Midbrain (tissue), 1 donor: ENCODE measurements around the gene NCOA5.
"Not testable (repeated sequence)": the region's sequence is repeated elsewhere in the genome, so short reads cannot be mapped to it uniquely, and the experiment has no call there.

ENCODE experiments used
- DNase-seq: peaks from one replicate; lab custom pipeline; 2025; lab: John Stamatoyannopoulos, UW

NCOA5 gene

DNA sequence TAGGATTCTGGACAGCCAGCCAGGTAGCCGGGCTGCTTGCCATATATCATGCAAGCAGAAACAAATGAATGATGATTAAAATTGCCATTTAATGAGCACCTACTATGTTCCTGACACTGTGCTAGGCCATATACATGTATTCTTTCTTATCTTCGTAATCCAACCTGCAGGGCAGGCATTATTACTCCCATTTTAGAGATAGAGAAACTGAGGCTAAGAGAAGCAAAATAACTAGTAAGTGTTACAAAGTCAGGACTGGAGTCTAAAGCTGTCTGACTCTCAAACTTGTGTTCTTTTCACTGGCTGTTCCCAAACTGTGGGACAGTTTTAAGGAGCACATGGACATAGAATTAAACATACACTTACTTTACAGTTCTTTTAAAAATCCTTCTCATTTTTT, 30.4 kb upstream of the NCOA5 start:
- DNase-seq = no peak

DNA sequence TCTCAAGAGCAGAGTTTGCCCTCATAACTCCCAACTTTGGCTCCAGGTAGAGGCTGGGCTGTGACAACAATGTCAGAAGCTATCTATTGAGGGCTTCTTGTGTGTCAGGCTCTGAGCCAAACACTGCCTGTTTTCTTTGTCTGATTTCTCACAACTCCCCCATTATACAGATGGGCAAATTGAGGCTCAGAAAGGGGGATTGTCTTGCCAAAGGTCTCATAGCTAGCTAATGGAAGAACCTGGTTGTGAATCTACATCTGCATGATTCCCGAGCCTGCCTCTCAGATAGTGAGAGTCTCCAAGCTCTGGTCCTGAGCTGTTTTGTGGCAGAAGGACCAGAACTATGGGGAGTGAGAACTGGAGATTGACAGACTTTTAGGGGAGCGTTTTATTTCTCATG, 29.8 kb upstream of the NCOA5 start:
- DNase-seq = no peak

DNA sequence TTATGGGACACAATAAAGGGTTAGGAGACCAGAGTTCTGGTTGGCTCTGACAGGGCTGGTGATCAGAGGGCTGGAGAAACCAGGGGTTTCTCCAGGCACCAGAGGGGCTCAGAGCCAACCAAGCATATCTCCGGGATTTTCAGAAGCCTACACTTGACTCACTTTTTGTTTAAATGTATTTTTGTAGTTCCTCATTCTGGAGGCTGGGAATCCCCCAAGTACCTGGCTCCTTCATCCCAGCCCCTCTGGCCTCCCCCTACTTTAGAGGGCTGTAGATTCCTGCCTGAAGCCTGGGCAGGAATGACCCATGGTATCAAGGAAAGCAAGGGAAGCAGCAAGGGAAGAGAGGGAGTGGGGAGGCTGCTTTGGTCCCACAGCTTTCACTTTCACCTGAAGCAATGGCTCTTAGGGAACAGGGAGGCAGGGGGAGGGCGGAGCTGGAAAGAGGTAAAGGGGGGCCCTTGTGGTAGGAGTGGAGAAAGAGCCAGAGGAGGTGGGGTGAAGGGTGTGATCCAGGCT, 29.3 kb upstream of the NCOA5 start:
- DNase-seq = no peak

DNA sequence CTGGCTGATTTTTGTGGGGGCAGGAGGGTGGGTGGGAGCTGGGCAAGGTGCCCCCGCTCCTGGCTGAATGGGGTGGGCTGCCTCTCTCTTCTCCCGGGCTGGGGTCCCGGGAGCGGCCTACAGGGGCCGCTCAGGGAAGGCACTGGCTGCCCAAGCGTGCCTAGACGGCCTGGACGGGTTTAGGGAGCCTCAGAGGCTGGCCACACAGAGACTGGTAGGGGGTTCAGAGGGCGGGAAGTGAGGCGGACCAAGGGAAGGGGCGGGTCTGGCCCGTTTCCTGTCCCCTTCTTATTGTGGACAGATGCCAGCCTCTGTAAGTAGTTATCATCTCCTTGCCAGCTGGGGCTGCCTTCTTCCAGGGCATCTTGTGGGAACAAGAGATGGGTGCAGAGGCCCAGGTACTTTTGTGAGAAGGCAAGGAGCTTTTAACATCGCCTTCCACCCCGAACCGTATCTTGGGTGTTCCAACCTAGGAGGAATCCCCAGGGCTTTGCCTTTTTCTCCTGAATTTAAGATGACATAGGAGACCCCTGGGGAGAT, 28.8 kb upstream of the NCOA5 start:
- DNase-seq = no peak

DNA sequence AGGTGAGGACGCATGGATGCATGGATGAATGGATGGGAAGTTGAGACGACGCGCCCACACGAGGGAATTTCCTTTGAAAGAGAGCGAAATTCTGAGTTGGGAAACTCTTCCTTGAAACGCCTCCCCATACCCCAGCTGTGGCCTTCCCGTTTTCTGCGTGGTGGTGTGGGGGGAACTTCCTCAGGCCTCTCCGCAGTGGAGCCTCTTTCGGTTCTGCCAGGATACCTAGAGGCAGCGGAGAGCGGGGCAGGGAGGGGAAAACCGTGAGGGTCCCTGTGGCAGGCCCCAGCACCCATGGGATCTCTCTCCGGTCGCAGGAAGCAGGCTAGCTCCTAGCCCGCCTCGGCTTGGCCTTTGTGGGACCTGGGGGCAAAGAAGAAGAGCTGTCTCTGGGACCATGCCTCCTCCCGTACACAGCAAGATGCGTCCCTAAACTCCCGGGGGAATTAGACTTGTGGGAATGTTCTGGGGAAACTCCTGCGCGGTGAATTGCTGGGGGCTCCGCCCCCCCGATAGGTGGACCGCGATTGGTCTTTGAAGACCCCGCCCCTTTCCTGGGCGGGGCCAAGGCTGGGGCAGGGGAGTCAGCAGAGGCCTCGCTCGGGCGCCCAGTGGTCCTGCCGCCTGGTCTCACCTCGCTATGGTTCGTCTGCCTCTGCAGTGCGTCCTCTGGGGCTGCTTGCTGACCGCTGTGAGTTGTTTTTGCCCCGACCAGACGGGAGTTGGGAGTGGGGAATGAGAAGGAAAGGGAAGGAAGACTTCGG, 28.1 kb upstream of the NCOA5 start, which contains the start of gene CD40:
Gene CD40, plus strand, starts transcription at position 611 of the 764 bp plus-strand sequence. Its CDS starts 30 bp downstream, at position 641.
- DNase-seq = peak; percentile 44

DNA sequence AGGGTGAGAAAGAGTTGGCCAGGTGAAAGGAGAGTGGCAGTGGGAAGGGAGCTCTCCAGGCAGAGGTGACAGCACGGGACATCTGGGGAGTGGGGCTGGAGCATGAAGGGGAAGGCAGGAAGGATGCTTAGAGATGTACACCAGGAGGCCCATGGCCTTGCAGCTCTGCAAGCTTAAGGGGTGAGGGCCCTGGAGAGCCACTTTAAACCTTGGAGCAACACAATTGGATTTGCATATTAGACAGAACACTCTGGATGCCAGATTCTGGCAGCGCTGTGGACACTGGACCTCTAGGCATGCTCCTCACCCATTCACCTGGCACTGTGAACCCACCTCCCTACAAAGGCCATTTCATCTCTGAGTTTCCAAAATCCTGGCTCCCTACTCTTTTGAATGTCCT, 24.7 kb upstream of the NCOA5 start:
- DNase-seq = no peak

DNA sequence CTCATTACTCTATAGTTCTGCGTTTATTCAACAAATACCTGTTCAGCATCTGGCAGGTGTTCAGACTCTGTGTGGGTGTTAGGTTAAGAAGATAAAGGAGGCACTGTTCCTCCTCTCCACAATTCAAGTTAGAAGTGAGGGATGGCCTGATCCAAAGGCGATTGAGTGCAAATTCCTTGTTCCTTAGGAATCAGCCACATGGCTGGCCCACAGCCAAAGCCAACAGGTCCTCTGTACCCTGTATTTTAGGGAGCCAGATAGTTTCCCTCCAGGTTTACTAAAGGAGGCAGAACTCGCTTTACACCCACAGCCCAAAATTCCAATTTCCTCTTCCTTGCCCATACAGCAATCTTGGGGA, 23.3 kb upstream of the NCOA5 start:
- DNase-seq = no peak

DNA sequence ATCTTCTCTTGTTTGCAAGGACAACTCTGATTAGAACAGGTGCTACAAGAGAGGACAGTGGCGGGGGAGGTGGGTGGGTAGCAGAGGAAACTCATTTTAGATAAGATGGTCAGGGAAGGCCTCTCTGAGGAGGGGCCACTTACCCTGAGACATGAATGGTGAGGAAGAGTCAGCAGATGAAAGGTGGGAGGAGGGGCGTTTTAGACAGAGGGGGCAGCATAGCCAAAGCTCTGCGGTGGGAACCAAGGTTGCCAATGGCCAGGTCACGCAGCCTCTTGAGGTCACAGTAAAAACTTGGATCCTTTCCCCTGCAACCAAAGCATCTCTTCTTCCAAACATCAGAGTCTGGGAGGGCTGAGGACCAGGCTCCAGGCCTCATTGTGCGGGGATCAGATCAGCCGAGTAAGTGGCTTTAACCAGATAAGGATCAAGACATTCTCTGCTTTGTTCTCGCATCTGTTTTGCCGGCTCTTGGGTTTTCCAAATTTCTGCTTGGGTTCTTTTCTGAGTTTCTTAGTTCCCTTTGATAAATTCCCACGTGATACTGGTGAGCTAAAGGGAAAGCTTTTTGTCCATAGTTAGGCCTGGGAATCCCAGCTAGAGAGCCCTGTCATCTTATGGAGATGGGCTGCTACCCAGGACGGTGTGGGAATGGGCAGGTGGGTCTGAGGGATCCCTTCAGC, 22.8 kb upstream of the NCOA5 start:
- no peak for DNase-seq

DNA sequence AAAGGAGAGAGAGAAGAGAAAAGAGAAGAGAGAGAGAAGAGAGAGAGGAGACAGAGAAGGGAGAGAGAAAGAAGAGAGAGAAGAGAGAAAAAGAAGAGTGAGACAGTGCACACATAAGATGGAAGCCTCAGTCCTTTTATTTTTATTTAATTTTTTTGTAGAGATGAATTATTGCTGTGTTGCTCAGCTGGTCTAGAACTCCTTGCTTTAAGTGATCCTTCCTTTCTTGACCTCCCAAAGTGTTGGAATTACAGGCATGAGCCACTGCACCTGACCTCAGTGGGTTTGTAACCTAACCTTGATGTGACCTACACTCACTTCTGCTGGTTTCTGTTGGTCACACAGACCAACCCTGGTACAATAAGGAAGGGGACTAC, 22.1 kb upstream of the NCOA5 start:
- no peak for DNase-seq

DNA sequence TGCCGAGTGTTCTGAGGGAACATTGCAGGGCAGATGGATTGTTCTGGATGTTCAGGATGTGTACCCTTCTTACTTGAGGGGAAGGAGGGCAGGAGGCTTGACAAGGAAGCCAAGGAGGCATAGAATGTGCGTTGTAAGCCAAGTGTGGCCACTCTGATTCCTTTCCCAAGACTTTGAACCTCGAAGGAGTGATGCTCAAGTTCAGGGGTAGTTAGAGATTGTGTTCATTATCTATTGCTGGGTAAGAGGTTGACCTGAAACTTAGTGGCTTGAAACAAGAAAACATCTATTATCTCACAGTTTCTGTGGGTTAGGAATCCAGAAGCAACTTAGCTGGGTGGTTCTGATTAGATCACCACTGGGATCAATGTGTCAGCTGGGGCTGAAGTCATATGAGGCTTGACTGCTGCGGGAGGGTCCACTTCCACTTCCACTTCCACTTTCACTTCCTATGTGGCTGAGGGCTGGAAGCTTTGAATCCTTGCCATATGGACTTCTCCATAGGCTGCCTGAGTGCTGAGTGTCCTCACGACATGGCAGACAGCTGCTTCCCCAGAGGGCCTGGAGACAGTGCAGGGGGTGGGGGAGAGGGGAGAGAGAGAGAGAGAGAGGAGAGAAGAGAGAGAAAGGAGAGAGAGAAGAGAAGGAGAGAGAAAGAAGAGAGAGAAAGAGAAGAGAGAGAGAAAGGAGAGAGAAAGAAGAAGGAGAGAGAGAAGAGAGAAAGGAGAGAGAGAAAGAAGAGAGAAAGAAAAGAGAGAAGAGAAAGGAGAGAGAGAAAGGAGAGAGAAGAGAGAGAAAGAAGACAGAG, 21.5 kb upstream of the NCOA5 start:
- peak; percentile 21 for DNase-seq

DNA sequence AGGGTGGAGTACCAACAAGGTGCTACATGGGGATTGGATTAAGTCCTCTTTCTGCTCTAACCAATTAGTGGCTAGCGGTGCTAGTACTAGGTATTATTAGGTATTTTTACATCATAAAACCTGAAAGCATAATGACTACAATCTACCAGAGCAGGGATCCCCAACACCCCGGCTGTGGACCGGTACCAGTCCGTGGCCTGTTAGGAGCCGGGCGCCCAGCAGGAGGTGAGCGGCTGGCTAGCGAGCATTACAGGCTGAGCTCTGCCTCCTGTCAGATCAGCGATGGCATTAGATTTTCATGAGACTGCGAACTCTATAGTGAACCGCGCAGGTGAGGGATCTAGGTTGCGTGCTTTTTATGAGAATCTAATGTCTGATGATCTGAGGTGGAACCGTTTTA, 19.2 kb upstream of the NCOA5 start:
- no peak for DNase-seq

DNA sequence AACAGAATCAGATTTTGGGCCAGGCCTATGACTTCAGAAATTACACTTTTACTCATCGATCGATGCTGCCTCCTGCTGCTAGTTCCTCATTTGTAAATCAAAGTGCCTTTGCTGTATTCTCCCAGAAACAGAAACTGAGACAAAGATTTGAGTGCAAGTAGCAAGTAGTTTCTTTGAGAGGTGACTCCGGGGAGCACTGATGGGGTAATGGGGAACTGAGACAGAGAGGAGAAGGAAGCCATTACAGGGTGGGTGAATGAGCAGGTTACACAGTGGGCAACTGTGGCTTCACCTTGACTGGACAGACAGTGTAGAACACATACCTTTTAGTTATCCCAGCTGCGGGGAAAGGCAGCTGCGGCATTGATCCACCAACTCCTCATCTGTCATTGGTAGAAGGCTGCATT, 18.7 kb upstream of the NCOA5 start:
- no peak for DNase-seq

DNA sequence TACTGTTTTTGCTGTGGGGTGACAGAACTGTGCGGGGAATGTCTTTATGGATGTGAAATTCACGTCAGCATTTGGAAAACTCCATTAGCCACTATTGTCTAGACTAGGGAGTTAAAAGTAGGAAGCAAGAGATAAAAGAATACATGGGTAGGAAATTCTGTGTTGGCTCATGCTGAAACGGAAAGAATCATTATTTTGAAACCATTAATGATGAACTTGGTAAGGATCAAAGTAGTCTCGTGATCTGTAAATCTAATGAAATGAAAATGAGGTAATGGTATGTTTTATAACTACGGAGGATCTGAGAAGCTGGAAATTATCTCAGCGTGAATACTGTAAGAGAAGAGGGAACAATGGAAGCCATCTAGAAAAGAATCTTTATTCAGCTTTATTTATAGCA, 17.3 kb upstream of the NCOA5 start:
- DNase-seq = no peak

DNA sequence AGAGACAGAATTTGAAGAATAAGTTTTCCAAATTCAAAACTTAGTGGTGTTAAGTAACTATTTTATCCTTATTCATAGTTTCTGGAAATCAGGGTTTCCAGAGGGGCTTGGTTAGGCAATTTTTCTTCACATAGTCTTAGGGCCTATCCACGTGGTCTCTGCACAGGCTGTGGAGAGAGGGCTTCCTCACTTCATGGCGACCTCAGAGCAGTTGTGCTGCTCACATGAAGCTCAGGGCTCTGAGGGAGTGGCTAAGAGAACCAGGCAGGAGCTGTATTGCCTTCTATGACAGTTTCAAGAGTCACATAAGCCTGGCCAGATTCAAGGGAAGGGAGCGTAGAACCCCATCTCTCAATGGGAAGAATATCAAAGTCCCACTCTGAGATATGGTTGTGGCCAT, 14.5 kb upstream of the NCOA5 start:
- DNase-seq = no peak

DNA sequence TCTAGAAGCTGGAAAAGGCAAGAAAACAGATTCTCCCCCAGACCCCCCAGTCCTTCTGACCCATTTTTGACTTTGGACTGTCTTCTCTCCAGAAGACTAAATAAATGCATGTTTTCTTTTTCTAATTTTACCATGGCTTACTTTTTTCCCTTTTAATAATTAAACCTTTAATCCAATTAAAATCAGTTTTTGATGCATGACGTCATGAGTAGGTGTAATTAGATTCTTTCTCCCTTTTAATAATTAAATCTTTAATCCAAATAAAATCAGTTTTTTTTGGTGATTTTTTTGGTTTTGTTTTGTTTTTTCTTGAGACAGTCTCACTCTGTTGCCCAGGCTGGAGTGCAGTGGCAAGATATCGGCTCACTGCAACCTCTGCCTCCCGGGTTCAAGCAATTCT, 13.2 kb upstream of the NCOA5 start:
- no peak for DNase-seq

DNA sequence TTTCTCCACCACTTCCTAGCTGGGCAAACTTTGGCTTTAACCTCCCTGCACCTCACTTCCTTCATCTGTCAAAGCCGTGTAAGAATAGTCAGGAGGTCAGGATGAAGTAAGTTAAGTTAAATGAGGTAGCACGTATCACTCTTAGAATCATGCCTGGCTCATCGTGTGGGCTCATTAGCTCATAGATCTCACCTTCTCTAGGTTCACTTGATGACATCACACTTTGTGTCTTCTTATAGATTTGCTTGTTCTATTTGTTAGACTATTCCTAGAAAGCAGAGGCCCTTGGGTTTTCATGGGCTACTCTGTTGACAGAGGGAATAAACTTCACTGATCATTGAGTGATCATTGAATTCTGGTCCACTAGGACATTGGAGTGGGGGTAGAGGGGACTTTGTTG, 12.2 kb upstream of the NCOA5 start:
- DNase-seq = no peak

DNA sequence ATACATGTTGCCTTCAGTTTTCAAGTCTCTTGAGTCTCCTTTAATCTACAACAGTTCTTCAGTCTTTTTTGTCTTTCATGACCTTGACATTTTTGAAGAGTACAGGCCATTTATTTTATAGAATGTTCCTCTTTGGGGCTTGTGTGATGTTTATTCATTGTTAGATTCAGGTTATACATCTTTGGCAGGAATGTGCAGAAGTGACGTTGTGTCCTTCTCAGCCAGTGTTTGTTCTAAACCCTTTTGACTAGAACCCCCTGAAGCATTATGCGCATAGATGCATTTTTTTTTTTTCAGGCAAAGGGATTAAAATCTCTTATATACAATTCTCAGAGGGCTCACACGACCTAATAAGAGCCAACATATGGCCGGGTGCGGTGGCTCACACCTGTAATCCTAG, 11.2 kb upstream of the NCOA5 start:
- no peak for DNase-seq

DNA sequence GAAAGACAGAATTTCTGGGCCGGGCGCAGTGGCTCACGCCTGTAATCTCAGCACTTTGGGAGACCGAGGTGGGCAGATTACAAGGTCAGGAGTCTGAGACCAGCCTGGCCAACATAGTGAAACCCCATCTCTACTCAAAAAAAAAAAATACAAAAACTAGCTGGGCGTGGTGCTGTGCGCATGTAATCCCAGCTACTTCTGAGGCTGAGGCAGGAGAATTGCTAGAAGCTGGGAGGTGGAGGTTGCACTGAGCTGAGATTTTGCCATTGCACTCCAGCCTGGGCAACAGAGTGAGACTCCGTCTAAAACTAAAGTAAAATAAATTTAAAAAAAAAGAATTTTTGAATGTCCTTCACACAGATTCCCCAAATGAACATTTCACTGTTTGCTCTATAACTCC, 10.7 kb upstream of the NCOA5 start:
- not testable (repeated sequence) for DNase-seq

DNA sequence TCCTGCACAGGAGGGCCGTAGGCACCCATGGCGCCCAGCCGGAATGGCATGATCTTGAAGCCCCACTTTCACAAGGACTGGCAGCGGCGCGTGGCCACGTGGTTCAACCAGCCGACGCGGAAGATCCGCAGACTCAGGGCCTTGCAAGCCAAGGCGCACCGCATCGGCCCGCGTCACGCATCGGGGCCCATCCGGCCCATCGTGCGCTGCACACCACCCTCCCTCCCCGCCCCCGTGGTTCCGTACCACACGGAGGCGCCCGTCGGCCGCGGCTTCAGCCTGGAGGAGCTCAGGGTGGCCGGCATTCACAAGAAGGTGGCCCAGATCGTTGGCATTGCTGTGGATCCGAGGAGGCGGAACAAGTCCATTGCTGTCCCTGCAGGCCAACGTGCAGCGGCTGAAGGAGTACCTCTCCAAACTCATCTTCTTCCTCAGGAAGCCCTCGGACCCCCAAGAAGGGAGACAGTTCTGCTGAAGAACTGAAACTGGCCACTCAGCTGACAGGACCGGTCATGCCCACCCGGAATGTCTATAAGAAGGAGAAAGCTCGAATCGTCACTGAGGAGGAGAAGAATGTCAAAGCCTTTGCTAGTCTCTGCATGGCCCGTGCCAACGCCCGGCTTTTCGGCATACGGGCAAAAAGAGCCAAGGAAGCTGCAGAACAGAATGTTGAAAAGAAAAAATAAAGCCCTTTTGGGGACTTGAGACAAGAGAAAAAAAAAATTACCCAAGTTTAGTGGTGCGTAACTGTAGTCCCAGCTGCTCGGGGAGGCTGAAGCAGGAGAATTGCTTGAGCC, 9.9 kb upstream of the NCOA5 start:
- DNase-seq = no peak

DNA sequence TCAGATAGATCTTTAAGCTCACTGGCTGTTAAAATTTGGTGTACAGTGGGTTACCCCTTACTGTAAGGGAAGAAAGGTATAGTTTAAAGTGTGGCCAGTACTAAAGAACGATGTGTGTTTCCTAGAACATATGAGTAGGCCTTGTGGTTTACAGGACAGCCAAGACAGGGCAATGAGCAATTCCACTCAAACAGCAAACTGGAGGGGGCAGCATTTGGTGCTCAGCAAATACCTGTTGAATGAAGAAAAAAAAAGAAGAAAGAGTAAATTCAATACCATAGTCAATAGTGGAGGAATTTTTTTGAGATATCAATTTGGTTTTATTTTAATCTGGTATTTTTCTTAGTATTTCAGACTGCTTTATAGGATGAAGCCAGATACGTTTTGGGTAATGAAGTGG, 3.8 kb upstream of the NCOA5 start:
- DNase-seq = no peak
